ENCODE results near the gene CKS1B.

The CKS1B gene

DNA sequence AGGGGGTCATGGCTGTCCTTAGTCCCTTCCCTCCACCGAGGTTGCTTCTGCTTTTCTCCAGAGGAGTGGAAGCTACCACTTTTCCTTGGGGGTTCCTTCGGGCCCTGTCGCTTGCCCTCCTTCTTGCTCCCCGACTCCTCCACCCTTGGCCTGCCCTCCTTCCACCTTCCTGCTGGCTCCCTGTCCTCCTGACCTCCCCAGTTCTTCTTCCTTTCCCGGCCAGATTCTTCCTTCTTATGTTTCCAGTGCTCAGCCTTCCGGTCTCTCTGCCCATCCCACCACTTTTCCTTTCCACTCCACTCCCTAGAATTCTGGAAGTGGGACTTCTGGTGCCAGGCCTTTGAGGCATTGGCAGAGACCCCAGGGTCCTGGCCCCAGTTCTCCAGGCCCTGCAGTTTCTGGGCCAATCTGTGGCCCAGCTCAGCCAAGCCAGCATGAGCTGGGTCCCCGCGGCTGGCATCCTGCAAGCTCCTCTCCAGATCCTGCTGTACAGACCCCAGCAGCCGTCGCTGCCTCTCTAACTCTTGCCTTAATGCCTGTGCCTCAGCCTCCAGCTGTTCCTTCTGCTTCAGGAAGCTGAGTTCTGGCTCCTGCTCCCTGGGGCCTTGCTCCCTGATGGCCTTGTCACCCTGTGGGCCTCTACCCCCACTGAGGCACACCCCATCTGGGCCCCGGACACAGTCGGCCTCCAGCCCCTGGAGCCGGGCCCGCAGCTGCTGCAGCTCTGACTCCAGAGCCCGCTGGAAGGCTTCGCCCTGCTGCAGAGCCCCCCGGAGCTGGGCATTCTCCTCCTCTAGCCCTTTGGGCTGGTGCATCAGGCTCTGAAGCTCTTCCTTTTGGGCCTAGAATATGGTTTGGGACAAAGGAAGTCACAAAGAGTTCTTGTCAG is 28.3 kb upstream of the CKS1B start:
- DNase-seq = peak in 1 of 14 donors; percentile 38

DNA sequence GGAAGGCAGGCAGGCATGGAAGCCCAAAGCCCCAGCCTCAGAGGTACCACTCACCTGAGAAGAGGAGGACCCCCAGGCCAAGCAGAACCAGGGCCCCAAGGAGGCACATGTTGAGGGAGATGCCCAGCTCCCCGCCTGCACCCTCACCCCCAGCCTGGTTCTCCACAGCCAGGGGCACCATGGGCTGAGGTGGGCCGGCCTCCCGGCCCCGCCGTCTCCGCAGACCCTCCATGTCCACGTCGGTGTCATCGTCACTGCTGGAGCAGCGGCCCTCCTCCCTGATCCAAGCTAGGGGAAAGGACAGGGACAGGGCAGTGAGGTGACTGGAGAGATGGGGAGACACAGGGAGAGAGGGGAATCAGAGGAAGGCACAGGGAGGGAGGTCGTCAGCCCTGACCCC is 26.4 kb upstream of the CKS1B start:
- DNase-seq = no peak

DNA sequence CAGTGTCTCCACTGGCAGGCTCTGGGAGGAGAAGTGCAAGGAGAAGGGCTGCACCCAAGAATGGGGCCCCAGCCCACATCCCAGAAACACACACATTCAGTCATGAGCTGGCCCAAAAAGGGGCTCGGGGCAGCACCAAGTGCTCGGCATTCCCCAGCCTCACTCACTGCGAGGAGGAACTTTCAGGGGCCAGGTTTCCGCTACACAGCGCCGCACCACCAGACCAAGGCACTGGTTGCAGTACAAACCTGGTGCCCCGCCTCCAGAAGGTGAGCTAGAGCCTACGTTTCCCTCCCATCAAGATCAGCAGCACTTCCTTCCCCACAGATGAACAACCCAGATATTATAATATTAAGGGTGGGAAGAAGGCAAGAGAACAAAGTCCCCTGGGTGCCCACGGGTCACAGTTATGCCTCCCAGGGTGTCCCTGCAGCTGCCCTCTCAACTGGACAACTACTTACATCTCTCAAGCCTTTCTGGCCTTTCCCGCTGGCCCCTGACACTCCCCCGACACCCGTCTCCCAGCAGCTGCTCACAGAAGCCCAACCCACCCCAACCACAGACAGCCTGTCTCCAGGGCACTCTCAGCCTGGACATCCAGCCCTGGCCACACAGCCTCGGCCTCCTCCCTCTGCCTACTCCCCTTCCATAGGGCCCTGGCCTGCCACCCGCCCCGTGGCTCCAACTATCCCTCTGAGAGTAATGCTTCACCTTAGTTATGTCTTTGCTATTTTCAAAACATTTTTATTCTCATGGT is 22.4 kb upstream of the CKS1B start:
- DNase-seq = no peak

DNA sequence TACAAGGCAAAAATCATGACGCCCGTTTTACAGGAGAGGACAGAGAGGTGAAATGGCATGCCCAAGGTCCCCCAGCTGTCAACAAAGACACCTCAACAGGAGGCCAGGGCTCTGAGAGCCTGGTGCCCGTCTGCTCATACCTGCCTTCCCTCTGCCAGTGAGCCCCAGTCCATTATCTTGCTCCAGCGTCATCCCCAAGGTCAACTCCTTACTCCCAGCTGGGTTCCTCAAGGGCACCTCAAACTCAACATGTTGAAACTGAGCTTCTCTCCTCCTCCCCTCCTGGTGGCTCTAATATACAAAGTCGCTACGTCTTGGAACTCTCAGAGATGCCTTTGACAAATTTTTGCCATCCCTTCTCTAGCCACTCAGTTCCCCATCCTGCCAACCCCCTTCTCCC is 21.8 kb upstream of the CKS1B start:
- no peak for DNase-seq

DNA sequence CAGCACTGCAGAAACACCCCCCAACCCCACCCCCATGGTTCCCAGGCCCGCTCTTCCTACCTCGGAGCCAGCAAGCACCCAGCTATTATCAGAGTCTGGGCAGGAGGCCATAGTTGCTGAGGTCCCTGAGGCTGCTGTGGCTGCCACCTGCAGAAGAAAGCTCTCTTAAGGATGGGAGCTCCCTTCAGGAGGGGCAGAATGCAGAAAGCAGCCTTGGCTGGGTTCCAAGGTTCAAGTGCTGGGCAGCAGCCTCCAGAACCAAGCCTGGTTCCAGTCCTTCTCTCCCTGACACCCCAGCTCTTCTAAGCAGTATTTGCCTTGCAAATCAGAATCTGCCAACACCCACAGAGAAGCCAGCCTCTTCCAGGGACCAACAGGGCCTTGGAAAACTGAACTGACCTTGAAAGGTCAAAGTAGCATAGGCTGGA is 20.9 kb upstream of the CKS1B start:
- no peak for DNase-seq

DNA sequence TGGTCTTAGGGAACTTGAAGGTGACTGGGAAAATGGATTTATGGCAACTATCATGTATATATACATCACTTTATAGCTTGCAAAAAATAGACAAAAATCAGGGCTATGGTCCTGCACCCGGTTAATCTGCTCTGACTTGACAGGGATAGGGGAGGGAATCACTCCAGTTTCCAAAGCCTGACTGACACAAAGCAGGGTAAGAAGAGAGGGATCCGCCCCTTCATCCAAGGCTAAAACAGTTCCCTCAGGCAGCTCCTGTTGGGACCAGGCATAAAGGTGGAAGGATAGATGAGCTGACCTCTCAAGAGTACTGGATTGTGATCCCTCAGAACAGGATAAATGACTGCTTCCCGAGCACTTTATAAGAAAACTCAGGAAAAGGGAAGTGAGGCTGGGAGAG is 19.9 kb upstream of the CKS1B start:
- DNase-seq = no peak

DNA sequence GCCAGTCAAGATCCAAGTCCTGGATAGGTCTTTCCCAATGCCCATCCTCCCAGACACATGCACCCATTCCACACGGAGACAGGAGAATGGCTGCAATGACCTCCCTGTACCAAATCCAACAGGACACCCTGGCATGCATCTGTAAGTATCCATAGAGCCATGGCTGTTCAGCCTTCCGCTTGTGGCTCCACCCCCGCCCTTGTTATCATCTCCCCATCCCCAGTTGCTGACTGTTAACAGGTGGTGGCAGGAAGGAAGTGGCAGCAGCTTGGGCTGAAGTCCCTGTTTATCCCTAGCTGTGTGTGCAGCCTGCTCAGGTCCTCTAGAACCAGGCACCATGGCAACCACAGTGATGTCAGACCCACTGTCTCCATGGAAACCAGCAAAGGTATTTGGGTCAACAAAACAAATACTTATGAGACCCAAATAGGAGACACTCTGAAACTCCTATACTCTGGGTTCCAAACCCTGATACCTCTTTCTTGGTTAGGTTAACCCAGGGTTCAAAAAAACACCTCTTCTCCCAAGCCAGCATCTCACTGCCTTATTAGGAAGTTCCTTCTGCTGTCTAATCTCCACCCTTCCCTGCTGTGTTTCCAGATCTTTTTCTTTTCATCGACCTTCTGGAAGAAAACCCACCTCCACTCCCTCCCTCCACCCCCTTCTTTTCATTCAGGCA is 19.3 kb upstream of the CKS1B start:
- DNase-seq = peak in 5 of 14 donors; percentile 24 to 96 (median 30)

DNA sequence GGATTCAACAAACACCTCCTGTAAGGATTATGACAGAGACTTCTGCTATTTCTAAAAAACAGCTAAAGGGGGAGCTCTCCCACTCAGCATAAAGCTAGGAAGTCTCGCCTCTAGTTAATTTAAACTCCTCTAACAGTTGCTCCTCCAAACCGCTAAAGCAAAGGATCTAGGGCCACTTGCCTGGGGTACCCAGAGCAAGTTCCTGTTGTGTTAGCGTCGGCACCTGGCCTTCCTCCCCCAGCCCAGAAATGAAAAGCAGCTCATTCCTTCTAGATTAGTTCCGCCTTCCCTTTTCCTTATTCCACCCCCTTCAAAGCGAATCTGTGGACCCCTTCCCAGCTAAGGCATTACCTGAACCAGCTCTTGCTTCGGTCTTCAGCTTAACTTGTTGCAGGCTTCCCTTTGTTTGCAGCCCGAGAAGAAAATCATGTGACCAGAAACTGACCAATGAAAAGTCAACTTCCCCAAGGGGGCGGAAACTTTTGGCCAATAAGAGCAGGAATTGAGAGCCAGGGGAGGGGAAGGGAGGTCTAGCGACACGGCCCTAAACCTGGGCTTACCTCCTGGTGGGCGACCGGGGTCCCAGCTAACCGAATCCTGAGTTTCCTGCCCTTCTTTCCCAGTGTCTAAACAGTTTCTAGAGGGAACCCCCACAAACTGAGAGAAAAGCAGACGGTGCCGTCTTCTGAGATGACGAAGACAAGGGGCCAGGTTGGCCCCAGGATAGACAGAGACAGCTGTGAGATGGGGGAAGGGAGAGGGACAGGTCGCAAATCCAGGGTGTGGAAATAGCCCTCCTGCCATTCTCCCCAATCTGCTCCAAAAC is 18.6 kb upstream of the CKS1B start, which contains the start of gene PBXIP1:
TSS of gene PBXIP1 (minus strand) at position 382 of the 826 bp plus-strand sequence. CDS start 2,378 bp downstream, outside the sequence.
- DNase-seq = peak in 13 of 14 donors; percentile 17 to 87 (median 77)

DNA sequence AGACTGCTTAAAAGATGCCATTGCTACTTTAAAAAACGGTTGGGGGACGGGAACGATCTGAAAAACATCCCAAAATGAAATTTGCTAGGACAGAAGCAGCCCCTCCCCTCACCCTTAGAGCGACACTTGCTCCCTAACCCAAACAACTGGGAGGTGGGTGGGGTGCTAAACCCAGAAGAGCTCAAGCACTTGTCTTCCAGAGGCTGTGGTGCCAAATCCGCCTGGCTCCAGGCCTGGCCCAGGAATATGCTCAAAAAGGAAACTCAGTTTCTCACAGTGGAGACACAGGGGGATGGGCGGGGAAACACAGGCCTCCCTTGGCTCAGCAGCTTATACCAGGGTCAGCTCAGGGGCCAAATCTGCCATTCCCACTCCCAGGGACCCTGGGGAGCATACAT is 17.9 kb upstream of the CKS1B start:
- DNase-seq = peak in 8 of 14 donors; percentile 21 to 59 (median 40)

DNA sequence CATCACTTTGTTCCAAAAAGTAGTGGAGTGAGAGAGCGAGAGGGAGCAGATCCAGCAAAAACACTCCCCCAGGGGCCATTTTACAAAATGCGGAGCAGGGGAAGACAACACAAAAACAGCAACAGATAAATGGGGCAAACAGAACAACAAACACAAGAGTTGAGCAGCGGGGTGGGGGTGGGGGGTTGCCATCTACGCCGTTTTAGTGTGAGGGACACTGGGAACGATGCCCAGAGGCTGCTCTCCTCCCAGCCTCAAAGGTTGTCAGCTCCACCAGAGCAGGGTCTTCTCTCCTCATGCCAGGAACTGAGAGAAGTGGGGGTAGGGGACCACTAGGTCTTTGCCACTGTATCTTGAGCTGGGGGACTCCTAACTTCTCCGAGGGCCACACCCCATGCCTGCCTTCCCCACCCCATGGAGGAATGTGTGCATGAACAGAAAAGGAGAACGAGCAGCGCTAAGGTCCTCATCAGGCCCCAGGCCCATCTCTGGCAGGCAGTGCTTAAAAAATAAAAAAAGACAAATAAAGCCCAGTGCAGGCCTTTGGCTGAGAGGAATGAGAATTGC is 17.3 kb upstream of the CKS1B start:
- DNase-seq = peak in 1 of 14 donors; percentile 43

DNA sequence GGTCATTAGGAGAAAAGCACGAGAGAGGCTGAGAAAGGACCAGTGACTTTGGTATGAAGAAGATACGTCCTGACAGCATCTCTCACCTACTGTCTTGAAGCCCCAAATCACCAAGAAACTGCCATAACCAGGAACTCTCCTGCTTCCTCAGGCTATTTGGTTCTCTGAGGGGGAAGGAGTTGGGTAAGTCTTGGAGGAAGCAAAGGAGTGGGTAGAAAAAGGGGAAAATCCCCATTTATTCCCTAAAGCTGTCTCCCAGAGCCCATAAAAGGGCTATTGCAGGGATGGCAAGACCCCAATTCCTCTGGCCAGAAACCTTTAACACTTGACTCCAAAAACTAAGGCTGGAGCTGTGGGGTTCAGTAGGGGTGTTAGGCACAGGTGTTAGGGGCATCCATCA is 16.4 kb upstream of the CKS1B start:
- DNase-seq = no peak

DNA sequence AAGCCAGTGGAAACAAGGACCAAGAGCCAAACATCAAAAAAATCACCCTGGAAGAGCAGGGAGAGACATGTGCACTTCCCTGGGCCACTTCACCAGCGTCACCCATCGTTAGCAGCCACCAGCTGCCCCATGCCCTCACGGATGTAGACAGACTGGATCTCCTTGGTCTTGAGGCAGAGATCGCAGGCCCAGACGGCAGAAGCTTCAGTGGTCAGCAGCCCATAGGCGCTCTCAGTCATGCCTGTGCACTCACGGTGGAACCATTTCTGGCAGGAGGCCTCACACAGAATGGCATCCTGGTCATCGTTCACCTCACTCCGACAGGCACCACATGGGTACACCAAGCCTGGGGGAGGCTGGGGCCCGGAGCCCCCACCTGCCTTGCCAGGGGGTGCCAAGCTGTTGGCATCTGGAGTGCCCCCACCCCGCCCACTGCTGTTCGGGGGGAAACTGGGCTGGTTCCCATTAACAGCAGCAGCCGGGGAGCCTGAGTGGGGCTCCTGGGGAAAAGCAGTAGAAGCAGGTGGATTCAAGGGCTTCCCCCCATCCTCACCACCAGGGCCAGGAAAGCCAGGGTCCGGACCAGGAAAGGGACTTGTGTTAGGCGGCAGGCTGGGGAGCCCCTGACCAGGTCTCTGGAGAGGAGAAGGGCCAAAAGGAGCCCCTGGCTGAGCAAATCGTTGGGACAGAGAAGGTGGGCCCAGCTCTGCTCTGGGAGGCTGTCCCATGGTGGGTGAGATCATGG is 15.6 kb upstream of the CKS1B start:
- no peak for DNase-seq

DNA sequence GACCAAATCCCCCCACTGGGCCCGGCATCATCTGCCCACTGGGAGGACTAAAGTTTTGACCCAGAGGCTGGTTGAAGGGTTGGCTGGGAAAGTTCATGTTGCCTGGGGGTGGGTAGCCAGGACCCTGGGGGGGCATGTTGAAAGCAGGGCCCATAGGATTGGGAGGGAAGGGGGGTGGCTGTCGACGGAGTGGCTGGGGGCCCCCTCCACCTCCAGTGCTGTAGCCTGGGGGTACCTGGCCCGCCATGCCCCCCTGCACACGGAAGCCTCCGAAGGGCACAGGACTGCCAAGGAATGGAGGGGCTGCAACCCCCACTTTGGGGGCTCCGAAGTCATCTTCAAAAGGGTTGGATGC is 15.1 kb upstream of the CKS1B start:
- no peak for DNase-seq

DNA sequence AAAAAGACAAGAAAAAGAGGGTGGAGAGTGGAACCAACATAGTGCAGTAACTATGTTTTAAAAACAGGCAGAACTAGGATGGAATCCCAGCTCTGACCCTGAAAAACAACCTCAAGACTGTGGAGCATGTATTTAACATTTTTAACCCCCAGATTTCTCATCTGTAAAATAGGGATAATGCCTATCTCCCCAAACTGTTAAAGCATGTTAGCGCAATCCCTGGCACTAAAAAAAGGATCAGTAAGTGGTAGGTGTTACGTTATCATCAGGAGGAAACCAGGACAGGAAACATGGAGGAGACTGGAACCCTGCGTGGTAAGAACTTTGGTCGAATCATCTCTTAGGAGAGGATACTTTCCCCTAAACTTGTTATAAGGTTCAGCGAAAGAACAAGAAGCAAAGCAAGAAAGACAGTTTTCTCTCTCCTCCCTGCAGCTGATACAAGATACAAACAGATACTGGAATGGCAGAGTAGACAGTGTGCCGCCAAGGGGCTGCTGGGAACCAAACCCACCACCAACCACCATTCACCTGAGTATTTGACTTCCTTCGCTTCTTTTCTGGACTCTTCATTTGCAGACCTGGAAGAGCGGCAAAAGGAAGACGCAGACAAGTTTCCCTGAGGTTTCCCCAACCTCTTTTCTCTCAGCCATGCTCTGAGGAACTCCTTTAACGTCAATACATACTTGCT is 13.9 kb upstream of the CKS1B start:
- no peak for DNase-seq

DNA sequence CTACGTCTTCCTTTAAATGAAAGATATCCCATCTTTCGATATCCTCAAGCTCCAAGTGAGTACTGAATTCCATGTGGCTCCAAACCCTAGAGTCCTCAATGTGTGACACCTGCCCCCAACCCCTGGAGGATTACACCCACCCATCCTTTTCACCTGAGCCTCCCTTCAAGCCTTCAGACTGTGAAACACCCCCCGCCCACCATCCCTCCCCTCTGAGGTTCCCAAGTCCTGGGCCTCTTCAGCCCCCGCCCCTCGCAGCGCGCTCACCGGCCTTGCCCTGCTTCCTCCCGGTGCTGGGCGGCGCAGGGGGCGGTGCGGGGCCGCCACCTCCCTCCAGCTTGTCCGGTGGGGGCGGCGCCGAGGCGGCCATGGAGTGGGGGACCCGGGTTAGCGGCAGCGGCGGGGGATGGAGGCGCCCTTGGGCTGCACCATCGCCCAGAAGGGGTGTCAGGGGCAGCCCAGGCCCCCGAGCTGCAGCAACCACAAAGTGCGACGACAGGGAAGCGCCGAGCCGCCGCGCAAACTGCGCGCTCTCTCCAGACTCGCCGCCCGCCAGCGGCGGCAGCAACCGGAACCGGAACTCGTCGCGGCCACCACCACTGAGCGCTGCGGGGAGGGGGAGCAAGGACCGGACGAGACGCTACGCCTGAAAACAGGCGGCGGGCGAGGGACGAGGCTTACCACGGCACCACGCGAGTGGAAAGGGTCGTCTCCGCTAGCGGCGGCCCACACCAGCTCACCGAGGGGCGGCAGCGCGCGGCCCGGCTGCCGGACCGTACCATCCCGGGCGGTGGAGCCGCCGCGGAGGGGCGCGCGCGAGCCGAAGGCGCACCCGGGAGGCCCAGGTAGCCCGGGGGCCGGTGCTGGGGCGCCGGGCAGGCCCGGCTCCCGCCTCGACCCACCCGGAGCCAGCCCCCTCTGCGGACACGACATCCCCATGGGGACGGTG is 13.0 kb upstream of the CKS1B start, which contains the start of gene PYGO2:
TSS of gene PYGO2 (minus strand) at position 576 of the 949 bp plus-strand sequence. CDS start at position 370, 206 bp downstream.
- peak in 13 of 14 donors; percentile 51 to 89 (median 79) for DNase-seq

DNA sequence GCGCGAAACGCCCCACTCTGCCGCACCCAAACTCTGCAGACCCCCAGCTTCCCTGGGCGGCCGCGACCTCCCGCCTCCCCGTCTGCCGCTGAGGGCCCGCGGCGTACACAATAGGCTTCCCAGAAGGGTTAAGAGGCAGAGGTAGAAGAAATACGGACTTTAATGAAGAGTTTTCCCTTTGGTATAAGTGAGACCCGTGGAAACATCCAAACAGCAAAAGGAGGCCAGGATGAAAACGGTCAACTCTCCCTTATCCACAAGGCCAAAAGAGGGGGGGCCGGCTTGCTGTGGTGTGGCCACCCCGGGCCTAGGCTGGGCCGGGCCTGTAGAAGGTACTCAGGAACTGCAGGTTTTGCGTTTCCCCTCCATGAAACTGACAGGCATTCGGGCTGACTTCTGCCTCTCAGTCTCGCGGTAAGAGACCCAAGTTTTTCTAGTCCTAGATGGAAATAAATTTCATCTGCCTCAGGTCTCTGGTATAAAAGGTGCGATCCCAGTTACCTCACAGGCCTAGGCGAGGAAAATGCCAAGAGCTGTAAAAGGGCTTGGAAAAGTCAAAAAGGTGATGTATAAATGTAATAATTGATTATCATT is 12.2 kb upstream of the CKS1B start:
- DNase-seq = peak in 3 of 14 donors; percentile 40 to 63 (median 55)

DNA sequence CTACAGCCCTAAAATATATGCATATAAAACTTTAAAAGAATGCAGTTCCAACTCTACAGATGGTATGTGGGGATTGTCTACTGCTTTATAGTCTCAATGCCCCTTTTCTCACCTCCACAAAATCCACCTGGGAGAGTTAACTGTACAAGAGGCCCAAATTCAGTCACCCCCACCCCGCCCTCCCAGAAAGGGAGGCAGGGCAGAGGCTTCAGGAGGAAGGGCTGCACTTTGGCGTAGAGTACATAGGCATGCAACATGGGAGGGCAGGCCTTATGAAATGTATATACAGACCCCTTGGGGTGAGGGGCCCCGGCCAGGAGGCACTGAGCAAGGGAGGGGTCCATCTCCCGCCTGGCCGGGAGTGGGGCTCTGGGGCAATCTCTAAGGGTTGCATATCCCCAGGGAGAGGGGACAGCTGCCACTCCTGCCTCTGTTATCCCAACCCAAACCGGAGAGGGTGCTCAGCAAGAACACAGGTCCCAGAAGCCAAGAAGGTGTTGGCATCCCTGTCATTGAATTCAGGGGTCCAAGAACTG is 11.6 kb upstream of the CKS1B start:
- DNase-seq = no peak

DNA sequence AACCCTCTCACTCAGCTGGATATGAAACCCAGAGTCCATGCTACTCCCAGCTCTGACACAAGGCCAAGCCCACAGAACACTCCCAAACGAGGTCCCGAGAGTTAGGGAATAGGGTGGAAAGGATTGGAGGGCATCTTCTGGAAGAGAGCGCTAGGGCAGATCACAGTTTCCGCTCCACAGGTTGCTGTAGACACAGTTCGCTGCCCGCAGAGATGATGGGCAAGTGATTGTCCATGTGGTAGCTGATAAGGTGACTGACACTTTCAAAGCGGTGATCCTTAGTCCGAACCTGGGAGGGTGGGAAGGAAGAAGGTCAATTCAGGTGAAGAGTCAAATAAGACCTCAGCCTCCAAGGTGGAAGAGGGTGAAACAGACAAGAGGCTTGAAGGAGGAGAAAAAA is 10.8 kb upstream of the CKS1B start:
- no peak for DNase-seq

Data from C1 segment of cervical spinal cord (tissue), 14 donors.